Loucy (cell line): ENCODE data around the gene RIT2.

Experiments
- H2AFZ ChIP-seq: fragments of 200-600 bp; sonication (generic); 2 replicates; pipeline ENCODE4 v1.6.0; 2016; ENCODE audit warnings: antibody characterized with exemption, mild to moderate bottlenecking, low read length, moderate library complexity
- H3F3A ChIP-seq: fragments of 200-600 bp; 2 replicates; pipeline ENCODE4 v1.6.0; 2016; ENCODE audit warnings: antibody characterized with exemption, low read depth, mild to moderate bottlenecking
- H3K27me3 ChIP-seq: fragments of 200-600 bp; sonication (generic); 2 replicates; pipeline ENCODE4 v1.6.1; 2014; ENCODE audit warnings: low read length, mild to moderate bottlenecking; ENCODE audit not compliant: insufficient read depth, poor library complexity, severe bottlenecking
- H3K36me3 ChIP-seq: fragments of 200-600 bp; sonication (generic); 2 replicates; pipeline ENCODE4 v1.6.1; 2016; ENCODE audit warnings: low read length; ENCODE audit not compliant: insufficient read depth
- H3K4me1 ChIP-seq: fragments of 200-600 bp; sonication (generic); 2 replicates; pipeline ENCODE4 v1.5.1; 2014; ENCODE audit warnings: low read length, mild to moderate bottlenecking; ENCODE audit not compliant: insufficient read depth, poor library complexity, severe bottlenecking
- H3K4me2 ChIP-seq: fragments of 200-600 bp; sonication (generic); 2 replicates; pipeline ENCODE4 v1.6.0; 2014; ENCODE audit warnings: antibody characterized with exemption, low read length, low read depth, mild to moderate bottlenecking; ENCODE audit not compliant: poor library complexity, severe bottlenecking
- H3K4me3 ChIP-seq: fragments of 200-600 bp; sonication (generic); 2 replicates; pipeline ENCODE4 v1.5.1; 2014; ENCODE audit warnings: low read length, mild to moderate bottlenecking, mixed read lengths; ENCODE audit not compliant: poor library complexity, severe bottlenecking
- H3K79me2 ChIP-seq: fragments of 200-600 bp; sonication (generic); 2 replicates; pipeline ENCODE4 v1.6.1; 2014; ENCODE audit warnings: low read length; ENCODE audit not compliant: insufficient read depth
- H3K9ac ChIP-seq: fragments of 200-600 bp; sonication (generic); 2 replicates; pipeline ENCODE4 v1.6.0; 2014; ENCODE audit warnings: mild to moderate bottlenecking, low read depth, low read length, moderate library complexity; ENCODE audit not compliant: poor library complexity, severe bottlenecking
- H3K9me2 ChIP-seq: fragments of 200-600 bp; sonication (generic); replicated peaks from 2 replicates; pipeline ENCODE4 v1.6.1; 2016; ENCODE audit warnings: low read depth, low read length, mixed read lengths
- H3K9me3 ChIP-seq: fragments of 200-600 bp; sonication (generic); 2 replicates; pipeline ENCODE4 v1.6.1; 2014; ENCODE audit warnings: mild to moderate bottlenecking, antibody characterized with exemption, low read length, low read depth; ENCODE audit not compliant: insufficient read depth
- H4K20me1 ChIP-seq: fragments of 200-600 bp; sonication (generic); 2 replicates; pipeline ENCODE4 v1.6.0; 2014; ENCODE audit warnings: antibody characterized with exemption, low read length, mild to moderate bottlenecking; ENCODE audit not compliant: insufficient read depth, poor library complexity, severe bottlenecking
- CTCF ChIP-seq: fragments of 200-600 bp; sonication (generic); conservative IDR thresholded peaks from 2 replicates; pipeline ENCODE4 v1.5.1; 2014; ENCODE audit warnings: mild to moderate bottlenecking, antibody characterized with exemption, low read length
- EZH2phosphoT487 ChIP-seq: fragments of 200-600 bp; IDR thresholded peaks from 2 replicates; pipeline ENCODE4 v1.6.1; 2018; ENCODE audit warnings: antibody characterized with exemption, mild to moderate bottlenecking, moderate library complexity, borderline replicate concordance

Gene RIT2

DNA sequence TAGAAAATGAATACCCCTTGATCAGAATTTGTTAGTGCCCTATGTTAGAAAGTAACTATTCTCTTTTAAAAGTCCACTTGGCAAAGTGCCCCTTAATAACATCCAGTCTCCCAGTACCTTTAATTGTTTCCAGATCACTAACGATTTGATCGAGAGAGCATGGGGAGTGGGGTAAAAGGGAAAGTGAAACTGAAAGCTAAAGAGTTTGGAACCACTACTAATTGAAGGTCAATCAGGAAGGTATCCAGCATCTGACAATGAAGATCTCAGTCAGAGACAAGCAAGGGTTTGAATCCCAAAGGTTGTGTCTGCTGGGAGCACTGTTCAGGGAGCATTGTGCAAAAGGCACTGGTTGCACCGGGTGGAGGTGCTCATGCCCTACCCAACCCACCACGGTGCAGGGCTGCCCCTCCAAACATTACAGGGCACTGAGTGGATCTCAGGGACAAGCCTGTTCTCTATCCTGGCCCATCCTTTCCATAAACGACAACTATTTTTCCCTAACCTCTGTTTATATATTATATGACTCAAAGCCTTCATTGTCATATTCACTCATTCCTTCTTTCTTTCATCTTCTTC lies 14.6 kb upstream of the RIT2 start:
- H3K9me2 ChIP-seq = no peaks in the 10 kb centered on the region
- H3K36me3 ChIP-seq = no peaks in the 10 kb centered on the region
- H3F3A ChIP-seq = no peaks in the 10 kb centered on the region
- no peaks in the 10 kb centered on the region for H3K9me3 ChIP-seq
- H4K20me1 ChIP-seq = no peaks in the 10 kb centered on the region
- no peaks in the 10 kb centered on the region for H3K27me3 ChIP-seq
- peak overlapping the region; percentile 75 for H3K4me3 ChIP-seq
- peak overlapping the region; percentile 65 for H3K9ac ChIP-seq
- no peaks in the 10 kb centered on the region for H3K79me2 ChIP-seq
- H3K4me1 ChIP-seq = peaks cover 19% of the 10 kb centered on the region
- no peak for TF ChIP-seq CTCF
- no peak for TF ChIP-seq EZH2phosphoT487
- peak overlapping the region; percentile 99 for H2AFZ ChIP-seq
- H3K4me2 ChIP-seq = peak overlapping the region; percentile 79

- TF ChIP-seq EZH2phosphoT487 = no peak
- no peak for TF ChIP-seq CTCF
- no peaks in the 10 kb centered on the region for H4K20me1 ChIP-seq
Observed at GRCh38 chr18:43125471-43125870, 10.0 kb upstream of the RIT2 start.

DNA sequence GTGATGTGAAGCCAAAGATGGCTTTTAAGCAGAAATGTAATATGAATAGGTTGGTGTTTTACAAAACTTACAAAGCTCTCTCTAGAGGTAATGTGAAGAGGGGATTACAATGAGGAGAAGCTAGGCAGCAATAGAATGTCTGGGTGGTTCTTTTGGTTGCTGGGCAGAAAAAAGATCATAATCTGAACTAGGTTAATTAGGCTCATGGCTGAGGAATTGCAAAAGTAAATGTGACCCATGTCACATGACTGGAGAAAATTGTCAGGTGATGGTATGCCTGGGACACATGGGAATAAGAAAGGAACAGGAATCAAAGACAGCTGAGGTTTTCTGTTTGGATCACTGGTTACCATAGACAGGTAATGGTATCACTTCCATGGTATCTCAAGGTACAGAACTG lies 7.5 kb upstream of the RIT2 start:
- Histone ChIP-seq H3K4me1 (no peaks in the 10 kb centered on the region), H3F3A (no peaks in the 10 kb centered on the region), H3K36me3 (no peaks in the 10 kb centered on the region), H3K27me3 (no peaks in the 10 kb centered on the region), H2AFZ (no peak overlapping the region), H3K4me2 (no peak overlapping the region), H4K20me1 (no peaks in the 10 kb centered on the region), H3K9me2 (no peaks in the 10 kb centered on the region), H3K4me3 (no peak overlapping the region), H3K79me2 (no peaks in the 10 kb centered on the region), H3K9me3 (no peaks in the 10 kb centered on the region), H3K9ac (no peak overlapping the region)
- TF ChIP-seq EZH2phosphoT487 (no peak), CTCF (no peak)

More at GRCh38 chr18:43125471-43125870, 10.0 kb upstream of the RIT2 start:
- Histone ChIP-seq H3K9me2 (no peaks in the 10 kb centered on the region), H2AFZ (no peak overlapping the region), H3K9me3 (no peaks in the 10 kb centered on the region), H3K79me2 (no peaks in the 10 kb centered on the region), H3K4me2 (no peak overlapping the region), H3K9ac (no peak overlapping the region), H3F3A (no peaks in the 10 kb centered on the region), H3K4me1 (peaks cover 11% of the 10 kb centered on the region), H3K36me3 (no peaks in the 10 kb centered on the region), H3K4me3 (no peak overlapping the region), H3K27me3 (no peaks in the 10 kb centered on the region)
